OCI-LY3 (cell line): ENCODE measurements around the gene CBX4.

Experiments used
- CTCF ChIP-seq: fragments of 200-600, 300-600 bp; sonication (generic); IDR thresholded peaks from 2 replicates; pipeline ENCODE4 v1.5.1; 2014; ENCODE audit warnings: antibody characterized with exemption, low read length, low read depth
- EZH2phosphoT487 ChIP-seq: fragments of 200-600 bp; shearing (Covaris generic); IDR thresholded peaks from 2 replicates; pipeline ENCODE4 v1.6.1; 2018; ENCODE audit warnings: antibody characterized with exemption, mixed run types, low read depth

- TF ChIP-seq EZH2phosphoT487 = no peak
- no peak for TF ChIP-seq CTCF
Measured at GRCh38 chr17:79804856-79805696, 34.2 kb downstream of the CBX4 start.
